Right lobe of liver (tissue), 6 donors: ENCODE measurements around the gene ASB9. TPM values are rescaled to one million over a fixed set of nuclear protein-coding genes. Genes with fewer than 3 reads are reported as not detected.
"Not testable (repeated sequence)": the region's sequence is repeated elsewhere in the genome, so short reads cannot be mapped to it uniquely, and the experiment has no call there.

ENCODE experiments used
- ATAC-seq, 4 donors: fragments of 200-7000 bp; cut with Tn5 transposase; one replicate each; pipeline ENCODE4 v1.9.1; 2020; ENCODE audit warnings: mild to moderate bottlenecking in 4 of 4, moderate library complexity in 4 of 4
- DNase-seq, 3 donors: peaks; one replicate each; pipeline ENCODE4 v3.0.0-alpha.2; 2020
- H3K27ac ChIP-seq, 3 donors: fragments of 200-600 bp; one replicate each; pipeline ENCODE4 v1.8.0; 2022
- H3K27me3 ChIP-seq, 2 donors: fragments of 200-600 bp; one replicate each; pipeline ENCODE4 v1.8.0; 2022
- H3K36me3 ChIP-seq, 4 donors: fragments of 200-600 bp; sonication (generic) in 1 of 4; one replicate each; pipeline versions ENCODE4 v1.5.1 to v1.8.0; 2017 to 2022; ENCODE audit warnings: control low read depth in 1 of 4
- H3K4me1 ChIP-seq, 4 donors: fragments of 200-600 bp; sonication (generic) in 1 of 4; one replicate each; pipeline versions ENCODE4 v1.5.1 to v1.8.0; 2017 to 2022; ENCODE audit warnings: control low read depth in 1 of 4
- H3K4me3 ChIP-seq, 3 donors: fragments of 200-600 bp; one replicate each; pipeline ENCODE4 v1.8.0; 2022
- H3K9me3 ChIP-seq, 4 donors: fragments of 200-600 bp; sonication (generic) in 1 of 4; one replicate each; pipeline versions ENCODE4 v1.5.1 to v1.8.0; 2017 to 2022; ENCODE audit warnings: control low read depth in 1 of 4
- CTCF ChIP-seq, 4 donors: fragments of 200-600 bp in 3 of 4; fragments of 450-650 bp in 1 of 4; IDR thresholded peaks; one replicate each; pipeline versions ENCODE4 v1.5.1 to v1.8.0; 2016 to 2022; ENCODE audit warnings: antibody characterized with exemption in 4 of 4, mild to moderate bottlenecking in 2 of 4
- POLR2A ChIP-seq: fragments of 450-650 bp; IDR thresholded peaks from one replicate; pipeline ENCODE4 v1.6.1; 2017; ENCODE audit warnings: antibody characterized with exemption, mild to moderate bottlenecking
- WGBS: methylation state at CpG from one replicate; pipeline ENCODE4 v1.1.6; 2018; ENCODE audit warnings: low coverage, low lambda C conversion rate; ENCODE audit not compliant: insufficient coverage; ENCODE audit errors: missing lambda C conversion rate; 5-methylcytosine and 5-hydroxymethylcytosine counted together
- intact Hi-C, 2 donors: fragments of 100-400 bp; cut with DNase I; formaldehyde crosslinking; loops; one replicate each; pipeline versions ENCODE4 v1.11.2 to v1.14.1; 2022
- total RNA-seq, 6 experiments: library from RNA; depleted of rRNA in 2 of 6; stranded (reverse); fragments of >200 nt in 2 of 6; fragmentation: NEBNext Ultra II Directional in 3 of 6; extraction: Animal tissue kit (Norgen Biotek cat#: 25700) in 3 of 6; gene quantifications; one replicate each; pipeline versions ENCODE4 v1.1.0 to v1.2.4, GENCODE V29; 2016 to 2023
- donor health status: DM: no; HTN: yes; CAD: no.
- donor health status: DM: no; HTN: no; CAD: no.
- donor health status: DM: no; HTN: no; CAD: no.
- donor health status: DM: no; HTN: yes; CAD: no.
- donor health status: DM: no; HTN: yes; CAD: no.

The ASB9 gene
- total RNA-seq, 6 experiments from 2014 or later, result 1.3 to 7.4 (median 3.5) TPM

- 73% methylated on average over 3 of the region's 3 CpGs for WGBS
- H3K27me3 ChIP-seq, result peaks cover 0 to 15% of the 10 kb centered on the region in 2 donors
- no peak for ATAC-seq
- intact Hi-C loops, result no loop called here
- H3K4me3 ChIP-seq, result no peak overlapping the region
- no peaks in the 10 kb centered on the region for H3K9me3 ChIP-seq
- TF ChIP-seq CTCF (IDR thresholded peaks at IDR 0.05), result no peak
- no peak for TF ChIP-seq POLR2A
- H3K27ac ChIP-seq, result no peak overlapping the region
- no peak for DNase-seq
- no peaks in the 10 kb centered on the region for H3K36me3 ChIP-seq
- H3K4me1 ChIP-seq, result no peaks in the 10 kb centered on the region
These were observed 41.2 kb upstream of the ASB9 start for GRCh38 chrX:15311119-15311518.

GRCh38 chrX:15310117-15310516 is 40.2 kb upstream of the ASB9 start:
- H3K9me3 ChIP-seq, result no peaks in the 10 kb centered on the region
- DNase-seq, result peak in 1 of 3 donors; percentile 44
- H3K36me3 ChIP-seq, result no peaks in the 10 kb centered on the region
- intact Hi-C loops, result no loop called here
- no peaks in the 10 kb centered on the region for H3K4me1 ChIP-seq
- no peak overlapping the region for H3K4me3 ChIP-seq
- no peak overlapping the region for H3K27ac ChIP-seq
- ATAC-seq, result peak; percentile 52 to 80 (median 63)
- H3K27me3 ChIP-seq, result peaks cover 0 to 15% of the 10 kb centered on the region in 2 donors
- TF ChIP-seq CTCF (IDR thresholded peaks at IDR 0.05), result no peak
- no peak for TF ChIP-seq POLR2A
- 9% methylated on average over 3 of the region's 3 CpGs for WGBS

- H3K27ac ChIP-seq, ATAC-seq, H3K27me3 ChIP-seq, H3K36me3 ChIP-seq, H3K4me1 ChIP-seq, DNase-seq, intact Hi-C loops, H3K9me3 ChIP-seq, H3K4me3 ChIP-seq: not testable (repeated sequence)
- 45% methylated on average over 3 of the region's 3 CpGs for WGBS
These were observed 36.0 kb upstream of the ASB9 start for GRCh38 chrX:15305899-15306298.

GRCh38 chrX:15301924-15302323 is 32.0 kb upstream of the ASB9 start:
- TF ChIP-seq POLR2A, result no peak
- TF ChIP-seq CTCF (IDR thresholded peaks at IDR 0.05), result no peak
- Histone ChIP-seq H3K4me3 (no peak overlapping the region), H3K9me3 (no peaks in the 10 kb centered on the region), H3K36me3 (no peaks in the 10 kb centered on the region), H3K4me1 (peaks cover 0 to 20% (median 3%) of the 10 kb centered on the region in 4 donors), H3K27me3 (no peaks in the 10 kb centered on the region), H3K27ac (no peak overlapping the region)
- peak in 2 of 3 donors; percentile 35 to 44 for DNase-seq
- intact Hi-C loops, result no loop called here
- ATAC-seq, result peak; percentile 37 to 52 (median 49)
- 34% methylated on average over 3 of the region's 4 CpGs for WGBS

GRCh38 chrX:15299941-15300851 is 30.3 kb upstream of the ASB9 start:
- peak overlapping the region; percentile 22 to 59 (median 52) for H3K27ac ChIP-seq
- no peaks in the 10 kb centered on the region for H3K9me3 ChIP-seq
- no peak overlapping the region for H3K4me3 ChIP-seq
- peaks cover 0 to 20% (median 3%) of the 10 kb centered on the region in 4 donors for H3K4me1 ChIP-seq
- H3K27me3 ChIP-seq, result no peaks in the 10 kb centered on the region
- ATAC-seq (peak; percentile 75 to 90 (median 77)), DNase-seq (no peak)
- intact Hi-C loops, result no loop called here
- TF ChIP-seq CTCF (IDR thresholded peaks at IDR 0.05) (peak; percentile 45 to 54 (median 48)), POLR2A (peak; percentile 47)
- 24% methylated on average over 4 of the region's 4 CpGs for WGBS
- H3K36me3 ChIP-seq, result no peaks in the 10 kb centered on the region
